Measurements from ENCODE around the gene ST14.

The ST14 gene

DNA sequence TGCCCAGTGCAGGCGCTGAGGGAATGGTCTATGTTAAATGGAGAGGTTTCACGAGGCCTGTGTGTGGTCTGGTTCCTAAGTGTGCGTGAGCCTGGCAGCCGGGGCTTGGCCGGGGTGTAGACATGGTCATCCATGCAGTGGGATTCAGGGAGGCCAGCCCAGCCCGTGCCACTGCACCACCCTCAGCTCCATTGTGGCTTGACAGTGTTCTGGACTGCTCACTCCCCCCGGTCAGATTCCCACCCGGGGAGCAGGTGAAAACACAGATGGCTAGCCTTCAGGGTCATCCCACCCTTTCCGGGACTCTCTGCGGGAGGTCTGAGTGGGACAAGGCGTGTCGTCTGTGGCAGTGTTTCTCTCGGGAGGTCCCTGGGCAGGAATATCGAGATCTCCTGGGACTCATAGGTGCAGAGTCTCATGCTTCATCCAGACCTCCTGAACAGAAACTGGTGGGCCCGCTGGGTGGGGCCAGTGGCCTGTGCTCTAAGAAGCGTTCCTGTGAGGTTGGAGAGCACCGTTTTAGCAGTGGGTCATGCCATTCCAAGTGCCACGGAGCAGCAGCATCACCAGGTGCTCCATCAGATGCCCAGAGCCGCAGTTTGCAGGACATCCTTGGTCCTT, 52.3 kb downstream of the ST14 start:
- peaks cover 1% of the 10 kb centered on the region for H3K36me3 Mint-ChIP-seq (ENCODE audit: insufficient read depth)
- H3K9me3 Mint-ChIP-seq = no peaks in the 10 kb centered on the region
- DNase-seq (ENCODE audit: low spot score in 2 of 2) (peak in 1 of 2 donors; percentile 9), ATAC-seq (replicated peaks; ENCODE audit: extremely low read depth, poor library complexity, severe bottlenecking) (no peak)
- no peaks in the 10 kb centered on the region for H3K4me1 Mint-ChIP-seq
- no peak overlapping the region for H3K27ac Mint-ChIP-seq (ENCODE audit: low read depth)
- no peak overlapping the region for H3K4me3 Mint-ChIP-seq
- peaks cover 24% of the 10 kb centered on the region for H3K27me3 Mint-ChIP-seq

DNA sequence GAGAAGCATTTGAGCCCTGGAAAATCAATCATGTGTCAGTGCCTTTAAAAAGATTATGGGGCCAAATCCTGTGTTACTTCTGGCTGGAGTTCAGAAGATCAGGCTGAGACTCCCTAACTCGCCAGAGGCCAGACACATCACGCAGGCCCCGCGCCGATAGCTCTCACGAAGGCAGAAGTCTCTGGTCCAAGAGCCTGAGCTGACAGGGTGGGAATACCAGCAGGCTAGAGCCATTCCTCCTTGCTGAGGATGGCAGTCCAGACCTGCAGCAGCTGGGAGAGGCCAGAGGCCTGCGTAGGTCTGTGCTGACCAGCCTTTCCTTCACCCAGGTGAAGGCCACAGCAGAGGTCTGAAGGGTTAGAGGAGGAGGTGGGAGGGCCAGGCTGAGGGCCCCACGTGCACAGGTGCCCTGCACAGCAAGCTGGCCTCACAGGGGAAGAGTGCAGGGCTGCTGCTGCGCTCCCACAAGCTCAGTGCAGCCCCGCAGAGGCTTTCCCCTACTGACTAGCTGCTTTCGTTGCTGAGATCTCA, 52.9 kb downstream of the ST14 start:
- Mint-ChIP-seq H3K27me3 (peaks cover 30% of the 10 kb centered on the region), H3K4me1 (no peaks in the 10 kb centered on the region), H3K36me3 (ENCODE audit: insufficient read depth) (peaks cover 1% of the 10 kb centered on the region), H3K27ac (ENCODE audit: low read depth) (no peak overlapping the region), H3K9me3 (no peaks in the 10 kb centered on the region), H3K4me3 (no peak overlapping the region)
- DNase-seq (ENCODE audit: low spot score in 2 of 2) = peak; percentile 7 to 12
- no peak for ATAC-seq (replicated peaks; ENCODE audit: extremely low read depth, poor library complexity, severe bottlenecking)

DNA sequence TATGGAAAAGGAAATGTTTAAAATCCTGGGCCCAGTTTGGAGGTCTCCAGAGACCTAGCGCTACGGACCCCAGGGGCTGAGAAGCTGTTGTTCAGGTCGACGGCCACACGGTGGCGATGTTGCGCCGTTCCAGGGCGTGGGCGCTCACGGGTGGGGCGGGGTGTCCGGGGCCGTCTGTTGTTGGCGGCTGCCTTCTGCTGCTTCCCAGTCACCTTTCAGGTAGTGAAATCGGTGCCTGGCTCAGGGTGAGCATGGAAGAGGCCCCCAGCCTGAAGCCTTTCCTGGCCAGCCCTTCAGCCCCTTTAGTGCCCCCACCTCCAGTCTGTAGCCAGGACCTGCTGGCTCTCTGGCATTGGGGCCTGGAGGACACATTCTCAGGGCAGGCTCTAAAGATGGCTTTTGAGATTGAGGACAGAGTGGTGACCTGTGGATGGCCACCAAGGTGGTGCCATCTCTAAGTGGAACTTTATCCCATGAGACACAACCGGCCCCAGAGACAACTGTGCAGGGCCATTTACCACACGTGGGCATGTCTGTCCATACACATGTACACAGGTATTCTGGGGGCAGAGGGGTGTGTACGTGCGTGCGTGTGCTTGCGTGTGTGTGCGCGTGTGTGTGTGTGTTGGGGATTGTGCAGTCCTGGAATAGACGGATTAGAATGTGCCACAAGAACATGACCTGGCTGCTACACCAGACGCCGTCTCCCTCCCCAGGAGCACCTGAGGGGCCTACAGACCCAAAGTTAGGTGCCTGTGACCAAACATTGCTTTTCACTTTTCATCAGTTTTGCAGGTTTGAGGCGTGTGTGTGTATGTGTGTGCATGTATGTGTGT, 53.8 kb downstream of the ST14 start:
- peaks cover 1% of the 10 kb centered on the region for H3K36me3 Mint-ChIP-seq (ENCODE audit: insufficient read depth)
- no peak overlapping the region for H3K27ac Mint-ChIP-seq (ENCODE audit: low read depth)
- no peaks in the 10 kb centered on the region for H3K4me1 Mint-ChIP-seq
- ATAC-seq (replicated peaks; ENCODE audit: extremely low read depth, poor library complexity, severe bottlenecking) (peak; percentile 63), DNase-seq (ENCODE audit: low spot score in 2 of 2) (peak; percentile 50 to 65)
- no peaks in the 10 kb centered on the region for H3K9me3 Mint-ChIP-seq
- H3K27me3 Mint-ChIP-seq = peaks cover 30% of the 10 kb centered on the region
- no peak overlapping the region for H3K4me3 Mint-ChIP-seq

DNA sequence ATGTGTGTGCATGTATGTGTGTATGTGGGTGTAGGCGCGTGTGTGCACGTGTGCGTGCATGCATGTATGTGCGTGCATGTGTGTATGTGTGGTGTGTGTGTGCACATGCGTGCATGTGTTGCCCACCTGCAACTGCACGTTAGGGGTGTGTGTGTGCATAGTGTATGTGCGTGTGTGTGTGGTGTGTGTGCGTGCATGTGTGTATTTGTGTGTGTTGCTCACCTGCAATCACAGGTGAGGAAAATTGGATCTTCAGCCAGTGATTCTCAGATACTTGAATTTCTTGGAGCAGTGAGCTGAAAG, 54.3 kb downstream of the ST14 start:
- Mint-ChIP-seq H3K27ac (ENCODE audit: low read depth) (no peak overlapping the region), H3K36me3 (ENCODE audit: insufficient read depth) (peaks cover 1% of the 10 kb centered on the region), H3K4me3 (no peak overlapping the region), H3K9me3 (no peaks in the 10 kb centered on the region), H3K27me3 (peaks cover 30% of the 10 kb centered on the region), H3K4me1 (no peaks in the 10 kb centered on the region)
- ATAC-seq (replicated peaks; ENCODE audit: extremely low read depth, poor library complexity, severe bottlenecking) (no peak), DNase-seq (ENCODE audit: low spot score in 2 of 2) (peak in 1 of 2 donors; percentile 6)

DNA sequence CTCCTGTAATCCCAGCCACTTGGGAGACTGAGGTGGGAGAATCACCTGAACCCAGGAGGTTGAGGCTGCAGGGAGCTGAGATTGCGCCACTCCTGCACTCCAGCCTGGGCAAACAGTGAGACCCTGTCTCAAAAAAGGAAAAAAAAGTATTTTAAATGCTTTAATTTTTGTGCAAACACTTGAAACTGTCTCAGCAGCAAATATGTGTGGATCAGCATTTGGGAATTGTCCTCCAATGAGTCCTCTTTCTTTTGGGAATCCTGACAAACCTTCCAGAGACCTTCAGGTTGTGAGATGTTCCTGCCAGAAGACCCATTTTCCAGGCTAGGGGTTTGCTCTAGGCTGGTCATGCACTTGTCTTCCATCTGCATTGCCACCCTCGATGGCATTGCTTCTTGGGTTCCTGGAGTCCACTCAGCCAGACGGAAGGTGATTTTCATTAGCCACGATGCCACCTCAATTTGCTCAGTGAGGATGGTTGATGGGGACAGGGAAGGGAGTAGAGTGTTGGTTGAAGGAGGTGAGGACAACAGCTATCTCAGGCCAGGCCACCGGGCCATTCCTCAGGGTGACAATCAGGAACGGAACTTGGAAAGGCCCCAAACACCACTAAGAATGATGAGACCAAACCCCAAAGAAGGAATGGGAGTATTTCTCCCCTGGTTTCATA, 55.4 kb downstream of the ST14 start:
- no peaks in the 10 kb centered on the region for H3K4me1 Mint-ChIP-seq
- ATAC-seq (replicated peaks; ENCODE audit: extremely low read depth, poor library complexity, severe bottlenecking) = no peak

DNA sequence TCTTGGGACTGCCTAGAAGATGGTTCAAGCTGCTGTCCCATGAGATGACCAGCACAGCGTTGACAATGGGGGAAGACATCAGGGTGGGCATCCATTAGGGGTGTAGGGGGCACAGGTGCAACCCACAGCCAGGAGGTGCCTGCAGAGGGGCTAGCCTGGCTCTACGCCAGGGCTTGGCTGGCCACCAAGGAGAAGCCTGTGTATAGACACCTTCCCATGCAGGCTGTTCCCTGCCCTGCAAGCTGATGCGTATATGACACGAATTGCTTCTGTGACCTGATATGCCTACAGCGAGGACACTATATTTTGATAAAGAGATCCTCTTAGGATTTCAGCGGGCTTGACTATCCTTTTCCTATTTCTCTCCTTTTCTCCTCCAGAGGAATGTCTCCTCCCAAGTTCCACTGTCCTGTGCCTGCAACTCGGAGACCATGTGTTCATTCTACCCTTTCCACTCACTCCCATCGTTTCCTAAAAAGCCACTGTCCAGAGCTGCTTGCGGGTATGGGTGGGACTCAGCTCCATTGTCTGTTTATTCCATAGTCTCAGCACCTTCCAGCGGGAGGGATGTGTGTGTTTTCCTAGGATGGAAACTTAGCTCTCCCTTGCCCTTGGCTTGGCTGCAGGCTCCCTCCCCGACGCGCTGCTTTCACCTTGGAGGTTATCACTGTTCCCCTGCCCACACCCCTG, 56.1 kb downstream of the ST14 start:
- no peaks in the 10 kb centered on the region for H3K4me1 Mint-ChIP-seq
- H3K9me3 Mint-ChIP-seq = no peaks in the 10 kb centered on the region
- no peak overlapping the region for H3K4me3 Mint-ChIP-seq
- H3K27ac Mint-ChIP-seq (ENCODE audit: low read depth) = no peak overlapping the region
- H3K27me3 Mint-ChIP-seq = peaks cover 30% of the 10 kb centered on the region
- peaks cover 4% of the 10 kb centered on the region for H3K36me3 Mint-ChIP-seq (ENCODE audit: insufficient read depth)
- DNase-seq (ENCODE audit: low spot score in 2 of 2) (peak in 1 of 2 donors; percentile 11), ATAC-seq (replicated peaks; ENCODE audit: extremely low read depth, poor library complexity, severe bottlenecking) (no peak)

More for the DNA sequence above, 55.4 kb downstream of the ST14 start:
- peak in 1 of 2 donors; percentile 7 for DNase-seq (ENCODE audit: low spot score in 2 of 2)
- Mint-ChIP-seq H3K27me3 (peaks cover 30% of the 10 kb centered on the region), H3K36me3 (ENCODE audit: insufficient read depth) (peaks cover 4% of the 10 kb centered on the region), H3K4me3 (no peak overlapping the region), H3K27ac (ENCODE audit: low read depth) (no peak overlapping the region), H3K9me3 (no peaks in the 10 kb centered on the region)

DNA sequence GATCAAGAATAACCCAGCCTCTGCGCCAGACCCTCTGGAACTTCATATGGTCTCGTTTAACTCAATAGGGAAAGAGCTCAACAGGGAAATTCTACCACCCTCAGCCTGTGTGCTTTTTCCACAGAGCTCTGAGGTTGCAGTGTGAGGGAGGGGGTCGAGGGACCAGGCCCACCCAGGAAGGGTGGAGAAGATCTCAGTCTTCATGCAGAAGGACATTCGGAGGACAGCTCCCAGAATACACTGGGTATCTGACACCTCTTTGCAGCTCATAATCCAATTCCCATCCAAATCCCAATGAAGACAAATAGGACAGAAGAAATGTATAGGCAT, 56.6 kb downstream of the ST14 start:
- Mint-ChIP-seq H3K27ac (ENCODE audit: low read depth) (no peak overlapping the region), H3K27me3 (peaks cover 27% of the 10 kb centered on the region), H3K36me3 (ENCODE audit: insufficient read depth) (peaks cover 4% of the 10 kb centered on the region), H3K9me3 (no peaks in the 10 kb centered on the region), H3K4me1 (no peaks in the 10 kb centered on the region), H3K4me3 (no peak overlapping the region)
- no peak for ATAC-seq (replicated peaks; ENCODE audit: extremely low read depth, poor library complexity, severe bottlenecking)
- DNase-seq (ENCODE audit: low spot score in 2 of 2) = peak in 1 of 2 donors; percentile 3

DNA sequence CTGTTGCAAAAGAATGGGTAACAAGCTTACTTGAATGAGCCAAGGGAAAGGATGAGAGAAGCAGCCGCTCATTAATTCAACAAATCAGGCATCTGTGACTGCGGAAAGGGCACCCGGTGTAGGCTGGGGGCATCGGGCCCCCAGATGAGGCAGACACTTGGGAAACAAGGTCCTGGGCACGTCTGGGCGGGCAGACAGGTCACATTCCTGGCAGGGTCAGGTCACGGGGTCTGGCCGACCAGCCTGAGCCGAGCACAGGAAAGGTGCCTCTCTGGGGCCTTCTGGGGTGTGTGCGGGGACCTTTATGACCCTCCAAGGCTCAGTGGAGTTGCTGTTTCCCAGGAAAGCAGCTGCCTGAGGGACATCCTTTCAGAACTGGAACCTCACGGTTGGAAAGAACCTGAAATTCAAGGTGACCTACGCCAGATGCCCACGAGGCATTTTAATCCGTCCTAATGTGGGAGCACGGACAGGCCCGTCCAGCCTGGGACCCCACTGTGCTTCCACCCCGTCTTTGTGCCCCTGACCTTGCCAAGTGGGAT, 57.1 kb downstream of the ST14 start:
- Mint-ChIP-seq H3K36me3 (ENCODE audit: insufficient read depth) (peaks cover 4% of the 10 kb centered on the region), H3K9me3 (no peaks in the 10 kb centered on the region), H3K27ac (ENCODE audit: low read depth) (no peak overlapping the region), H3K4me3 (no peak overlapping the region), H3K4me1 (no peaks in the 10 kb centered on the region), H3K27me3 (peaks cover 22% of the 10 kb centered on the region)
- ATAC-seq (replicated peaks; ENCODE audit: extremely low read depth, poor library complexity, severe bottlenecking) (no peak), DNase-seq (ENCODE audit: low spot score in 2 of 2) (peak in 1 of 2 donors; percentile 8)

DNA sequence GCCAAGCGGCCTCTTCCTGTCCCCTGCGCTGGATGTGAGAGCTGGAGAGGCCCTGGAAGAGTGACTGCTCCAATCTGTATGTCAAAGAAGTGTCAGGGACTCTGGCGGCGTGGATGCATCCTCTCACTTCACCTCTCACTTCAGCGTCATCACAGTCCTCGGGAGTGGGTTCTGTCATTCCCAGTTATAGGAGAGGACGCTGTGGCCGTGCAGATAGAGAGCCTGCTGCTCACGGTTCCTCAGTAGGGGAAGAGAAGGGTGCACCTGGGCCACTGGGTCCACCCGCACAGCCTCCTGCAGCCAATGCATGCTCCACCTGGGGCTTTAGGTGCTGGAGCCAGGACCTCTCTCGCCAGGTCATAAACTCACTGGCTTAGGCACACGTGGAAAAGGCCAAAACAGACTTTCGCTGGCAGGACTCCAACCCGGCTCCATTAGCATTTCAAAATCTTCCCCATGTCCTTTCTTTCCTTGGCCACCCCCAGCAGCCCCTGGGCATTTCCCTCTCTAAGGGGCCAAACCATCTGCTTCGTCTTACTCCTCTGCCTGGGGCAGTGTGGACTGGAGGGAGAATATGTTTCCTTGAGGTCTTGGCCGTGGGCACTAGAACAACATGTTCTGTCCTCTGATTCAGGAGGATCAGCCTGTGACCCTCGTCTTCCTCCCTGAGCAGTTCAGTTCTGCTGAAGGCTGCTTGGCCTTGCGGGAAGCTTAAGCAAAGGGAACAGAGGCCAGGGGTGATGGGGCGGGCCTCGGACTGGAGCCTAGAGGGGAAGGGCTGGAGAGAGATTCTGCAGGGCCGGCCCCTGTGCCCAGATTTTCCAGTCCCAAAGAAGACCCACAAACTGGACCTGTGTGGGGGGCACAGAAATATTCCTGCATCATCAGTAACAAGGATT, 57.8 kb downstream of the ST14 start:
- peak overlapping the region; percentile 16 for H3K27ac Mint-ChIP-seq (ENCODE audit: low read depth)
- DNase-seq (ENCODE audit: low spot score in 2 of 2) = no peak

DNA sequence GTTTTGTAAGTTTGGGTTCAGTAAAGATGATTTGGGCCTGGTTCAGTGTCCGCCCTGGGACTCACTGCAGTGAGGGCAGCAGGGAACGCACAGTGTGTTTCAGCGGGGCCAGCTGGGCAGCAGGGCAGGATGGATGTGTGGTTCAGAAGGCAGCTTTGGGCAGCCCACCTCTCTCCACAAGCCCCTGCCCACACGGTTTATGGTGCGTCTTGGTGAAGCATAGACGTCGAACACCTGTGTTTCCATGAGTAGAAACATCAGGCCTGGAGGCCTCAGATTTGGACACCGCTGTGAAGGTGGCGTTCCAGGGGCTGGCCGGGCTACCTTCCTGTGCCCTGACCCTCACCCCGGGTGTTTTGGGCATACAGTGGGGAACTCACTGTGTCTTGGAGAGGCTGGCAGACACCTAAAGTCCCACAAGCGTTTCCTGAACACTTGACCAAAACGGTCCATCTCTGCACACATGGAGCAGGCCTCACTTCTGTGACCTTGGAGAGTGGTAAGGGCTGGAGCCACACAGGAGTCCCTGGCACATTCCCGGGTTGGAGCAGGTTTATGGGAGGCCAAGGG, 59.0 kb downstream of the ST14 start:
- H3K9me3 Mint-ChIP-seq = no peaks in the 10 kb centered on the region
- H3K4me1 Mint-ChIP-seq = peaks cover 17% of the 10 kb centered on the region
- DNase-seq (ENCODE audit: low spot score in 2 of 2) (peak in 1 of 2 donors; percentile 5), ATAC-seq (replicated peaks; ENCODE audit: extremely low read depth, poor library complexity, severe bottlenecking) (no peak)
- H3K27me3 Mint-ChIP-seq = peaks cover 18% of the 10 kb centered on the region
- no peak overlapping the region for H3K4me3 Mint-ChIP-seq
- peaks cover 4% of the 10 kb centered on the region for H3K36me3 Mint-ChIP-seq (ENCODE audit: insufficient read depth)
- no peak overlapping the region for H3K27ac Mint-ChIP-seq (ENCODE audit: low read depth)

More for the DNA sequence above, 57.8 kb downstream of the ST14 start:
- peaks cover 4% of the 10 kb centered on the region for H3K36me3 Mint-ChIP-seq (ENCODE audit: insufficient read depth)
- ATAC-seq (replicated peaks; ENCODE audit: extremely low read depth, poor library complexity, severe bottlenecking) = no peak
- H3K4me3 Mint-ChIP-seq = no peak overlapping the region
- peaks cover 5% of the 10 kb centered on the region for H3K4me1 Mint-ChIP-seq
- H3K9me3 Mint-ChIP-seq = no peaks in the 10 kb centered on the region
- H3K27me3 Mint-ChIP-seq = peaks cover 18% of the 10 kb centered on the region

DNA sequence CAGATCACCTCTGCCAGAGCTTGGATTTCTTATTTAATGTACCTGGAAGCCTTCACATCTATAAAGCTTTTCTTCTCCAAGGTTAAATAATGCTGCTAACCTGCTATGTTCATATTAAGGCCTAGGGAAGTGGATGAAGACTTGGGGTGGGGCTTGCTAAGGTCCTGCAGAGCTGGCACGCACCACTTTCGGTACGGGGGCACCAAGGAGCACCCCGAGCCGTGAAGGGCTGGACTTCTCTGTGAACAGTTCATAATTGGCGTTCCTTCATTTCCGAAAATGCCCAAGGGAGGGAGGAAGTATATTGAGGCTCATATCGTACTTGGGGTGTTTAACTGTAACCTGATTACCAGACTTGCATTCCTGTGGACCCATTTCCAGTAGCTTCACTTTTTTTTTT, 59.6 kb downstream of the ST14 start:
- Mint-ChIP-seq H3K9me3 (no peaks in the 10 kb centered on the region), H3K27ac (ENCODE audit: low read depth) (no peak overlapping the region), H3K4me1 (peaks cover 22% of the 10 kb centered on the region), H3K4me3 (no peak overlapping the region), H3K36me3 (ENCODE audit: insufficient read depth) (peaks cover 4% of the 10 kb centered on the region), H3K27me3 (peaks cover 18% of the 10 kb centered on the region)
- no peak for ATAC-seq (replicated peaks; ENCODE audit: extremely low read depth, poor library complexity, severe bottlenecking)
- DNase-seq (ENCODE audit: low spot score in 2 of 2) = no peak
